Osteoblast (primary cell): ENCODE results near the gene REV3L. TPM values are rescaled to one million over a fixed set of nuclear protein-coding genes. Genes with fewer than 3 reads are reported as not detected.
"Not testable (repeated sequence)": the region's sequence is repeated elsewhere in the genome, so short reads cannot be mapped to it uniquely, and the experiment has no call there.

Experiments
- DNase-seq: peaks from one replicate; pipeline ENCODE4 v3.0.0; 2011; ENCODE audit warnings: low spot score, mixed read lengths; ENCODE audit not compliant: insufficient read length; ENCODE audit errors: missing footprints
- H2AFZ ChIP-seq: 2 replicates; pipeline ENCODE4 v1.6.0; 2011; ENCODE audit warnings: mild to moderate bottlenecking, low read length
- H3K27ac ChIP-seq: 2 replicates; pipeline ENCODE4 v1.5.1; 2011; ENCODE audit warnings: mild to moderate bottlenecking, low read depth, low read length, moderate library complexity
- H3K27me3 ChIP-seq: 2 replicates; pipeline ENCODE4 v1.6.0; 2012; ENCODE audit warnings: mild to moderate bottlenecking, control low read depth, inconsistent platforms, low read length, moderate library complexity; ENCODE audit not compliant: insufficient read depth
- H3K36me3 ChIP-seq: 2 replicates; pipeline ENCODE4 v1.5.1; 2011; ENCODE audit warnings: mild to moderate bottlenecking, low read length, control low read depth, moderate library complexity; ENCODE audit not compliant: insufficient read depth
- H3K4me1 ChIP-seq: 2 replicates; pipeline ENCODE4 v1.5.1; 2011; ENCODE audit warnings: mild to moderate bottlenecking, low read length, control low read depth, moderate library complexity; ENCODE audit not compliant: insufficient read depth
- H3K4me2 ChIP-seq: 2 replicates; pipeline ENCODE4 v1.6.0; 2011; ENCODE audit warnings: mild to moderate bottlenecking, low read length; ENCODE audit not compliant: insufficient read depth
- H3K4me3 ChIP-seq: fragments of 200-600 bp; sonication (generic); 3 replicates; pipeline ENCODE4 v1.5.1; 2012; ENCODE audit warnings: mild to moderate bottlenecking, low read length, inconsistent platforms; ENCODE audit not compliant: insufficient read depth
- H3K79me2 ChIP-seq: 2 replicates; pipeline ENCODE4 v1.6.0; 2012; ENCODE audit warnings: mild to moderate bottlenecking, low read length, control low read depth, inconsistent platforms; ENCODE audit not compliant: insufficient read depth
- H3K9me3 ChIP-seq: 2 replicates; pipeline ENCODE4 v1.5.1; 2011; ENCODE audit warnings: low read depth, low read length, control low read depth
- H4K20me1 ChIP-seq: 2 replicates; pipeline ENCODE4 v1.6.0; 2012; ENCODE audit warnings: mild to moderate bottlenecking, low read length, control low read depth; ENCODE audit not compliant: insufficient read depth
- CTCF ChIP-seq: IDR thresholded peaks from 2 replicates; pipeline ENCODE4 v1.5.1; 2011; ENCODE audit warnings: mild to moderate bottlenecking, low read depth, low read length, moderate library complexity; ENCODE audit errors: extremely low read depth
- total RNA-seq: library from RNA; depleted of rRNA; stranded (reverse); fragments of >200 nt; gene quantifications from 2 replicates; pipeline ENCODE4 v1.2.3, GENCODE V29; 2012

REV3L gene
- total RNA-seq, 1 donor = 42.0 TPM

GRCh38 chr6:111515259-111515658 lies 32.2 kb upstream of the REV3L start:
- Histone ChIP-seq H3K9me3 (no peaks in the 10 kb centered on the region), H3K27ac (no peak overlapping the region), H3K4me1 (no peaks in the 10 kb centered on the region), H2AFZ (no peak overlapping the region), H3K79me2 (no peaks in the 10 kb centered on the region), H3K4me3 (no peak overlapping the region), H3K4me2 (no peak overlapping the region), H3K27me3 (no peaks in the 10 kb centered on the region), H4K20me1 (no peaks in the 10 kb centered on the region), H3K36me3 (no peaks in the 10 kb centered on the region)
- DNase-seq = no peak
- no peak for TF ChIP-seq CTCF

- not testable (repeated sequence) for H3K4me1 ChIP-seq, H3K9me3 ChIP-seq, H3K36me3 ChIP-seq, H3K27ac ChIP-seq, H3K4me3 ChIP-seq, H3K79me2 ChIP-seq, H2AFZ ChIP-seq, DNase-seq, H3K27me3 ChIP-seq, H3K4me2 ChIP-seq, H4K20me1 ChIP-seq
These were observed 31.5 kb upstream of the REV3L start for GRCh38 chr6:111514531-111514930.

GRCh38 chr6:111507219-111507618 lies 24.2 kb upstream of the REV3L start:
- H3K27me3 ChIP-seq, H3K79me2 ChIP-seq, H3K4me3 ChIP-seq, H3K4me2 ChIP-seq, H2AFZ ChIP-seq, H4K20me1 ChIP-seq, H3K9me3 ChIP-seq, H3K4me1 ChIP-seq, DNase-seq, H3K36me3 ChIP-seq, H3K27ac ChIP-seq: not testable (repeated sequence)

- not testable (repeated sequence) for H3K27ac ChIP-seq, DNase-seq, H3K4me1 ChIP-seq, H4K20me1 ChIP-seq, H3K79me2 ChIP-seq, H2AFZ ChIP-seq, H3K4me3 ChIP-seq, H3K27me3 ChIP-seq, H3K9me3 ChIP-seq, H3K36me3 ChIP-seq, H3K4me2 ChIP-seq
These were observed 22.5 kb upstream of the REV3L start for GRCh38 chr6:111505498-111505897.

- H3K27ac ChIP-seq = no peak overlapping the region
- H4K20me1 ChIP-seq = no peaks in the 10 kb centered on the region
- DNase-seq = no peak
- no peaks in the 10 kb centered on the region for H3K36me3 ChIP-seq
- H3K4me1 ChIP-seq = peaks cover 6% of the 10 kb centered on the region
- H3K9me3 ChIP-seq = no peaks in the 10 kb centered on the region
- peaks cover 14% of the 10 kb centered on the region for H3K79me2 ChIP-seq
- no peaks in the 10 kb centered on the region for H3K27me3 ChIP-seq
- no peak overlapping the region for H3K4me2 ChIP-seq
- no peak overlapping the region for H2AFZ ChIP-seq
- no peak for TF ChIP-seq CTCF
- H3K4me3 ChIP-seq = no peak overlapping the region
These were observed 20.6 kb upstream of the REV3L start for GRCh38 chr6:111503660-111504059.
